Trophoblast cell (in vitro differentiated cells and primary cell): ENCODE results near the gene LIMCH1.

Experiments
- DNase-seq, 2 donors: peaks; one replicate each; pipeline ENCODE4 v3.0.0-alpha.2; 2016
- H2AFZ ChIP-seq: 2 replicates; pipeline ENCODE4 v1.6.1; 2013; ENCODE audit warnings: low read length, moderate library complexity, mild to moderate bottlenecking; ENCODE audit not compliant: insufficient read depth, poor library complexity
- H2AK5ac ChIP-seq: 2 replicates; pipeline ENCODE4 v1.6.1; 2013; ENCODE audit warnings: mild to moderate bottlenecking, low read length
- H2BK120ac ChIP-seq: 2 replicates; pipeline ENCODE4 v1.6.1; 2013; ENCODE audit warnings: low read length, mild to moderate bottlenecking, moderate library complexity; ENCODE audit not compliant: insufficient read depth, poor library complexity
- H2BK12ac ChIP-seq: 2 replicates; pipeline ENCODE4 v1.6.1; 2013; ENCODE audit warnings: mild to moderate bottlenecking, low read length, moderate library complexity
- H2BK5ac ChIP-seq: 2 replicates; pipeline ENCODE4 v1.6.1; 2013; ENCODE audit warnings: low read length, low read depth, moderate library complexity, mild to moderate bottlenecking; ENCODE audit not compliant: poor library complexity
- H3K14ac ChIP-seq: 2 replicates; pipeline ENCODE4 v1.6.1; 2013; ENCODE audit warnings: mild to moderate bottlenecking, low read length
- H3K18ac ChIP-seq: 2 replicates; pipeline ENCODE4 v1.6.1; 2013; ENCODE audit warnings: mild to moderate bottlenecking, low read length
- H3K23ac ChIP-seq: 2 replicates; pipeline ENCODE4 v1.6.1; 2013; ENCODE audit warnings: low read length
- H3K27ac ChIP-seq: 2 replicates; pipeline ENCODE4 v1.5.1; 2013; ENCODE audit warnings: low read depth, mild to moderate bottlenecking, inconsistent platforms, low read length, moderate library complexity
- H3K27me3 ChIP-seq: 2 replicates; pipeline ENCODE4 v1.6.1; 2013; ENCODE audit warnings: inconsistent platforms, mild to moderate bottlenecking, low read length, moderate library complexity; ENCODE audit not compliant: insufficient read depth
- H3K36me3 ChIP-seq, 2 experiments: 1 replicate in 1 of 2; 2 replicates in 1 of 2; pipeline ENCODE4 v1.6.1; 2013; ENCODE audit warnings: low read length in 2 of 2, mild to moderate bottlenecking in 2 of 2, moderate library complexity in 1 of 2; ENCODE audit not compliant: insufficient read depth in 2 of 2, control insufficient read depth in 1 of 2
- H3K4ac ChIP-seq: 2 replicates; pipeline ENCODE4 v1.6.1; 2013; ENCODE audit warnings: low read depth, mild to moderate bottlenecking, low read length, moderate library complexity
- H3K4me1 ChIP-seq, 2 experiments: 1 replicate in 1 of 2; 2 replicates in 1 of 2; pipeline ENCODE4 v1.6.1; 2013; ENCODE audit warnings: low read length in 2 of 2, mild to moderate bottlenecking in 2 of 2, moderate library complexity in 1 of 2; ENCODE audit not compliant: insufficient read depth in 2 of 2, control insufficient read depth in 1 of 2
- H3K4me2 ChIP-seq: 2 replicates; pipeline ENCODE4 v1.6.1; 2013; ENCODE audit warnings: inconsistent platforms, mild to moderate bottlenecking, low read length, moderate library complexity
- H3K4me3 ChIP-seq: 2 replicates; pipeline ENCODE4 v1.5.1; 2013; ENCODE audit warnings: mild to moderate bottlenecking, low read depth, low read length, inconsistent platforms
- H3K79me1 ChIP-seq: one replicate; pipeline ENCODE4 v1.6.1; 2013; ENCODE audit warnings: low read length
- H3K79me2 ChIP-seq: 2 replicates; pipeline ENCODE4 v1.6.1; 2013; ENCODE audit warnings: low read length, mild to moderate bottlenecking; ENCODE audit not compliant: control insufficient read depth, insufficient read depth, poor library complexity
- H3K9ac ChIP-seq: 2 replicates; pipeline ENCODE4 v1.6.1; 2013; ENCODE audit warnings: mild to moderate bottlenecking, low read length
- H3K9me3 ChIP-seq: 2 replicates; pipeline ENCODE4 v1.6.1; 2013; ENCODE audit warnings: low read depth, mild to moderate bottlenecking, control low read depth, inconsistent platforms, low read length; ENCODE audit not compliant: insufficient read depth
- H4K12ac ChIP-seq: 2 replicates; pipeline ENCODE4 v1.6.1; 2013; ENCODE audit warnings: low read depth, mild to moderate bottlenecking, low read length, moderate library complexity
- H4K8ac ChIP-seq: 2 replicates; pipeline ENCODE4 v1.6.1; 2013; ENCODE audit warnings: low read depth, mild to moderate bottlenecking, low read length, moderate library complexity
- H4K91ac ChIP-seq: one replicate; pipeline ENCODE4 v1.6.1; 2013; ENCODE audit warnings: low read depth, mild to moderate bottlenecking, low read length, moderate library complexity
- WGBS: extraction: QIAGEN DNeasy Blood & Tissue Kit; methylation state at CpG from one replicate; pipeline ENCODE4 v1.1.7; 2013; ENCODE audit warnings: missing lambda C conversion rate; ENCODE audit not compliant: insufficient read length, insufficient coverage; ENCODE audit errors: extremely low coverage; 5-methylcytosine and 5-hydroxymethylcytosine counted together

The LIMCH1 gene

DNA sequence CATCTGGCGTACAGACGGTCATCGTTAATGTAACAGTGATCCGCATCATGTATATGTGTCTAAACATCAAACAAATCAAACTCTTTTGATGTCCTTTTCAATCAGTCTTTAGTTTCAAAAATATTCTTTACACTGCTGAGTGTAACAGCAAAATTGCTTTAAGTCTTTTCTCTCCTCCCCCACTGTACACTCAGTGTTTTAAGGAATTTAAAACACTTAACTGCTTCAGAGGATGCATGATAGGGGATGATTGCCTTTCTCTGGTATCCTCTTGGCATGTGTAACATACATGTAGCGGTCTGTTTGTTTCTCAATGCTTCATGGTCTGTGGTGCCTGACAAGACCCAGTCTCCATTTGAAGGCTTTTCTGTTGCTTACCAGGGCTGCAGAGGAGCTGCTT is 41.6 kb downstream of the LIMCH1 start:
- no CpG with 5 or more reads among the region's 5 CpGs for whole genome bisulfite sequencing
- H3K27ac ChIP-seq = no peak overlapping the region

DNA sequence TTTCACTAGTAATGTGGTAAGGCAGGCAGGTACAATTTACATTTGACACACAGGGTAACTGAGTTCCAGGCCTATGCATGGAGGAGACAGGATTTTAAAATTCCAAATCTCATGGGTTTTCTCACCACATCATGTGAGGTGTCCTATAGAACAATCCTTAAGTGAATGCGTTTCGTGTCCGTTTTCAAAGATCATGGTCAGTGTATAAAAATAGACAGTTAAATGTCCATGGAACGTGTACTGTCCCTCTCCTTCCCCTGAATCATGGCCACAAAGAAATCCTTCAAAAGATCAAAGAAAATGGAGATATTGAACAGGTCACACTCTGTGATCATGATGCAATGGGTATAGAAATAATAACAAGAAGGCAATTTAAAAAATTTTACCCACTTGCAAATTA is 42.0 kb downstream of the LIMCH1 start:
- no peaks in the 10 kb centered on the region for H3K79me1 ChIP-seq

More for the DNA sequence above, 41.6 kb downstream of the LIMCH1 start:
- Histone ChIP-seq H3K79me2 (no peaks in the 10 kb centered on the region), H2BK12ac (no peak overlapping the region), H3K4ac (no peak overlapping the region), H3K23ac (no peak overlapping the region), H3K14ac (peak overlapping the region; percentile 44), H2AK5ac (no peak overlapping the region), H3K4me3 (no peak overlapping the region), H3K9me3 (no peaks in the 10 kb centered on the region), H3K18ac (no peak overlapping the region), H3K4me2 (no peak overlapping the region), H4K8ac (peak overlapping the region; percentile 38), H4K12ac (no peak overlapping the region), H2BK5ac (no peak overlapping the region), H3K27me3 (no peaks in the 10 kb centered on the region), H2AFZ (no peak overlapping the region), H3K4me1 (peaks cover 3 to 4% of the 10 kb centered on the region in 2 experiments), H4K91ac (no peak overlapping the region), H3K9ac (no peak overlapping the region), H3K36me3 (peaks cover 0 to 1% of the 10 kb centered on the region in 2 experiments), H2BK120ac (no peak overlapping the region), H3K79me1 (no peaks in the 10 kb centered on the region)
- DNase-seq = peak in 1 of 2 donors; percentile 69

DNA sequence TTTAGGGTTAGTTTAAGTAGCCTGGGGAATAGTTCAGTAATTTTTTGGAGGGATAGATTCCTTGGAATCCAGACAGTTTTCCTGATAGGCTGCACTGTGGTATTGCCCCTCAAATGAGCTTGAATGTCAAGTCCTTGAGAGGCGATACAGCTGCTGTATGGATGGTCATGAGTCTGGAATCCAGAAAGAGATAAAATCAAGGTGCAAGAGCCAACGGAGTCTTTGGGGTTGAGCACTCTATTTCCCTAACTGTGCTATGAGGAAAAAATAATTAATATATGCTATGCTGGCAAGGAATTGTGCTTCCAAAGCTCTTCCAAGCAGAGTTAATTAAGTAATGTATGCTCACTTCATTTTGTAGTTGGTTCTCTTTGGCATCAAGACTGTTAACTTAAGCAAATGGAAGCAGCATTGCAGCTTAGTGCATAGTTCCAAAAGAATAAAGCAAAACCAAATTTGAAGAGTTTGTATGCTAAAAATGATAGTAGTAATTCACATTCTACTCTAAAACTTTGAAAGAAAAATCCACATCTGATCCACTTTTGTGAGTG is 48.8 kb downstream of the LIMCH1 start:
- H4K8ac ChIP-seq = no peak overlapping the region
- no peak overlapping the region for H3K14ac ChIP-seq
- no peaks in the 10 kb centered on the region for H3K79me2 ChIP-seq
- H3K4ac ChIP-seq = no peak overlapping the region
- H2BK12ac ChIP-seq = no peak overlapping the region
- no peaks in the 10 kb centered on the region for H3K4me1 ChIP-seq
- H3K27ac ChIP-seq = no peak overlapping the region
- no peak for DNase-seq
- H2AFZ ChIP-seq = no peak overlapping the region
- H3K79me1 ChIP-seq = no peaks in the 10 kb centered on the region
- no peaks in the 10 kb centered on the region for H3K9me3 ChIP-seq
- H3K18ac ChIP-seq = no peak overlapping the region
- no peak overlapping the region for H4K12ac ChIP-seq
- no peak overlapping the region for H3K9ac ChIP-seq
- H3K4me2 ChIP-seq = no peak overlapping the region
- H3K23ac ChIP-seq = no peak overlapping the region
- no peak overlapping the region for H2AK5ac ChIP-seq
- no peak overlapping the region for H4K91ac ChIP-seq
- no peak overlapping the region for H2BK5ac ChIP-seq
- no peaks in the 10 kb centered on the region for H3K27me3 ChIP-seq
- H3K36me3 ChIP-seq = no peaks in the 10 kb centered on the region
- H2BK120ac ChIP-seq = no peak overlapping the region
- no peak overlapping the region for H3K4me3 ChIP-seq
- no CpG with 5 or more reads among the region's 2 CpGs for WGBS

More for the DNA sequence above, 42.0 kb downstream of the LIMCH1 start:
- Histone ChIP-seq H3K14ac (peak overlapping the region; percentile 44), H3K36me3 (peaks cover 0 to 1% of the 10 kb centered on the region in 2 experiments), H2AFZ (no peak overlapping the region), H3K79me2 (no peaks in the 10 kb centered on the region), H4K12ac (no peak overlapping the region), H3K4ac (no peak overlapping the region), H3K4me1 (peaks cover 3 to 4% of the 10 kb centered on the region in 2 experiments), H3K27ac (no peak overlapping the region), H2BK5ac (no peak overlapping the region), H3K4me2 (no peak overlapping the region), H3K9me3 (no peaks in the 10 kb centered on the region), H2BK12ac (no peak overlapping the region), H4K91ac (no peak overlapping the region), H3K27me3 (no peaks in the 10 kb centered on the region), H3K4me3 (no peak overlapping the region), H3K9ac (no peak overlapping the region), H3K23ac (no peak overlapping the region), H2BK120ac (no peak overlapping the region), H2AK5ac (no peak overlapping the region), H3K18ac (no peak overlapping the region), H4K8ac (no peak overlapping the region)
- no peak for DNase-seq
- no CpG with 5 or more reads among the region's 4 CpGs for WGBS

DNA sequence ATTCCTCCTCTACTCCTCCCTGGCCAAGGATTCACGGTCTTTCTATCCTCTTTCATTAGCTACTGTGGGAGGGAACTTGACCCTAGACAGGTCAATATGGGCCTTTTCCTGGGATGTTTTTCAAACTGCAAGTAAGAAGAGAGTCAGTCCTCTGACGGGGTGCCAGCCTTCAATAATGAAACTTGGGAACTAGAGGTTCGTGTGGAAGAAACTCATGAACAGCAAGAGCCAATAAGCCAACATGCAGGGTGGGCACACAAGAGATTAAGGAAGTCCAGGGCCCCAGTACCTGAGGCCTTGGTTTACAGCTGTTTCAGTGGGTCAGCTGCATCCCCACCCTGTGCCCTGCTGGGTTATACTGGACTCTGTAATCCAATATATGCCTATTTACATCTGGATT is 49.3 kb downstream of the LIMCH1 start:
- H2BK120ac ChIP-seq = no peak overlapping the region
- H3K4ac ChIP-seq = no peak overlapping the region
- no peak overlapping the region for H3K27ac ChIP-seq
- no peak overlapping the region for H4K8ac ChIP-seq
- H3K79me1 ChIP-seq = no peaks in the 10 kb centered on the region
- H2BK5ac ChIP-seq = no peak overlapping the region
- H2BK12ac ChIP-seq = no peak overlapping the region
- no CpG with 5 or more reads among the region's 3 CpGs for WGBS
- H4K91ac ChIP-seq = no peak overlapping the region
- H3K23ac ChIP-seq = no peak overlapping the region
- no peak overlapping the region for H4K12ac ChIP-seq
- no peak overlapping the region for H3K18ac ChIP-seq
- DNase-seq = no peak
- no peak overlapping the region for H3K14ac ChIP-seq
- H3K27me3 ChIP-seq = no peaks in the 10 kb centered on the region
- no peak overlapping the region for H3K4me2 ChIP-seq
- H3K9ac ChIP-seq = no peak overlapping the region
- no peaks in the 10 kb centered on the region for H3K9me3 ChIP-seq
- no peak overlapping the region for H3K4me3 ChIP-seq
- H3K79me2 ChIP-seq = no peaks in the 10 kb centered on the region
- no peak overlapping the region for H2AK5ac ChIP-seq
- no peak overlapping the region for H2AFZ ChIP-seq
- H3K36me3 ChIP-seq = no peaks in the 10 kb centered on the region
- H3K4me1 ChIP-seq = no peaks in the 10 kb centered on the region
